T47D (cell line): ENCODE data around the gene ADA.
"Not testable (repeated sequence)": the region's sequence is repeated elsewhere in the genome, so short reads cannot be mapped to it uniquely, and the experiment has no call there.

ENCODE experiments used
- DNase-seq, 2 experiments: peaks; one replicate each; pipeline versions ENCODE4 v3.0.0 to v3.0.0-alpha.2; 2011 to 2012; ENCODE audit warnings: low read depth in 1 of 2, low spot score in 1 of 2
- JUND ChIP-seq: IDR thresholded peaks from 2 replicates; pipeline ENCODE4 v1.6.1; 2012; ENCODE audit warnings: low read depth
- in situ Hi-C: cut with HindIII; loops from 2 replicates; pipeline ENCODE4 v1.10.0; 2016; ENCODE audit warnings: low sequenced_read_pairs, low pct_unique_long_range_greater_than_20kb

The ADA gene

DNA sequence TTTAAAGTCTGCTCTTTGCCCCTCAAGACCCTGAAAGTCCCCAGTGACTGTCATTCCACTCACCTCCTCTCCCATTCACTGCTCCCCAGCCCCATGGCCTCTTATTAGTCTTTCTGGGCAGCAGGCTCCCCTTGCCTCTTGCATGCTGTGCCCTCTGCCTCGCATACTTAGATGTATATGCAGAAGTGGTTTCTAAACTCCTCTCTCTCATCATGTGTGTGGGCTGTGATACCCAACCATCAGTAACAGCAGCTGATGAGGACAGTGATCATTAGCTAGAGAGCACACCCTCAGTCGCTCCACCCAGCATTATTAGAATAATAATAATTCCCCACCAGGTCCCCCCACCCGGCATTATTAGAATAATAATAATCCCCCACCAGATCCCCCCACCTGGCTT, 54.6 kb downstream of the ADA start:
- in situ Hi-C loops = no loop called here
- no peak for DNase-seq
- TF ChIP-seq JUND = no peak

DNA sequence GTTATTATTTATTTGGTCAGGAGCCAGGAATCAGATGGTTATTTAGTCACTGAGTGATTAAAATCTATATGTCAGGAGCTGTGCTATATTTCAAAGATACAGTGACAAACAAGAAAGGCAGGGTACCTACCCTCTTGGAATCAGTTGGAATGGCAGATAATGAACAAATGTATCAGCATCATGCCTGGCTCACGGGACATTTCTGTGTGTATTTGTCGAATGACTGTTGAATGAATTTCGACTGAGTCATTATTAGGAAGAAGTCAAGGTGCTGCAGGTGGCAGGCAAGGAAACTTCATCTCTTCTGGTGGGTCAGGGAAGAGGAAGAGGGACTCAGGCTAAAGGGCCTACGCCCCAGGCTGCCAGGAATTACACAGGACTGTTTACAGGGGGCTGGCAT, 55.5 kb downstream of the ADA start:
- TF ChIP-seq JUND = no peak
- DNase-seq = no peak
- in situ Hi-C loops = no loop called here

DNA sequence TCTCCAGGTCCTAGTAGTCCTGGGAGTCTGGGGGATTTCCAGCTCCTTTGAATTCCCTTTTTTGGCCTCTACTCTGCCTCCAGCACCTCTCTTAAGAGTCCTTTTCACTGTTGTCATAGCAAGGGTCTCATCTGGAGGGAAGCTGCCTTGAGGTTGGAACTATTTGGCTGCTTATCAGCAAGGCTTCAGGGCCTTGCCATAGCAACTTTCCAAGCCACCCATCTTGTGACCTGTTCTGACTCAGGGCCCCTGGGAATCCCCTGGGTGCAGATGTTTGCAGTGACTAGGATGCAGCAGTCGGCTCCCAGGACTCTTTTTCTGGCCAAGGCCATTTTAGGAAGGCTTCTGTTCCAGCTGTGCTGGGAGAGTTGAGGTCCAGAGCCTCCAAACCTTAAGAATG, 56.8 kb downstream of the ADA start:
- no peak for TF ChIP-seq JUND
- in situ Hi-C loops = no loop called here
- DNase-seq = no peak

DNA sequence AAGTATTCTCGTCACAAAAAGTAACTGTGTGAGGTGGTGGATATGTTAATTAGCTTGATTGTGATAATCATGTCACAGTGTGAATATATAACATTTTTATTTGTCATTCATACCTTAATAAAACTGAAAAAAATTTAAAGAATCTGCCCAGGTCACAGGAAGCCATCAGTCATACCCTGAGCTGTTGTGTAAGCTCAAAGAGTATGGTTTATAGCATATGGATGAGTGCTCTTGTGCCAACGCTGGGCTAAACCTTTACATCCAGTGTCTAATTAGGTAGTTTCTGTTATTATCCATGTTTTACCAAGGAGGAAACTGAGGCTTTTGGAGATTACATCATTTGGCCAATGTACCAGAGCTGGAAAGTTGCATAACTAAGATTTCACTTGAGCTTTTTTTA, 57.7 kb downstream of the ADA start:
- DNase-seq = no peak
- in situ Hi-C loops = no loop called here
- no peak for TF ChIP-seq JUND

DNA sequence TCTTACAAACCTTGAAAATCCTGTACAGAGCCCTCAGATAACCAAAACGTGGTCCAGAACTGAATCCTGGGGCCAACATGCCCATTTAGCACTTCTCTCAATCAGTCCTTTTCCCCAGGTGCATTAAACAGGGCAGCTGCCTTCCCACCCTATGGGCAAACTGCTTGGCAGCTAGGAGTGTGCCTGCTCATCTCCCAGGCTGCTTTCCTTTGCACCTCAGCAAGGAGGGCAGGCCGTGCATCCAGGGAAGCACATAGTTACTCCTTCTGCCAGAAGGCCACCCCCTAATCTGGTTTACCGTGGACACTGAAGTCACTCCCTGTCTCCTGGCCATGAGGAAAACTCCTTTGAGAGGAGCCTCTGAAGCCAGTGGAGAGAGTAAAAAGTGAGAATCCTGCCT, 59.1 kb downstream of the ADA start:
- DNase-seq = no peak
- in situ Hi-C loops = no loop called here
- TF ChIP-seq JUND = no peak

DNA sequence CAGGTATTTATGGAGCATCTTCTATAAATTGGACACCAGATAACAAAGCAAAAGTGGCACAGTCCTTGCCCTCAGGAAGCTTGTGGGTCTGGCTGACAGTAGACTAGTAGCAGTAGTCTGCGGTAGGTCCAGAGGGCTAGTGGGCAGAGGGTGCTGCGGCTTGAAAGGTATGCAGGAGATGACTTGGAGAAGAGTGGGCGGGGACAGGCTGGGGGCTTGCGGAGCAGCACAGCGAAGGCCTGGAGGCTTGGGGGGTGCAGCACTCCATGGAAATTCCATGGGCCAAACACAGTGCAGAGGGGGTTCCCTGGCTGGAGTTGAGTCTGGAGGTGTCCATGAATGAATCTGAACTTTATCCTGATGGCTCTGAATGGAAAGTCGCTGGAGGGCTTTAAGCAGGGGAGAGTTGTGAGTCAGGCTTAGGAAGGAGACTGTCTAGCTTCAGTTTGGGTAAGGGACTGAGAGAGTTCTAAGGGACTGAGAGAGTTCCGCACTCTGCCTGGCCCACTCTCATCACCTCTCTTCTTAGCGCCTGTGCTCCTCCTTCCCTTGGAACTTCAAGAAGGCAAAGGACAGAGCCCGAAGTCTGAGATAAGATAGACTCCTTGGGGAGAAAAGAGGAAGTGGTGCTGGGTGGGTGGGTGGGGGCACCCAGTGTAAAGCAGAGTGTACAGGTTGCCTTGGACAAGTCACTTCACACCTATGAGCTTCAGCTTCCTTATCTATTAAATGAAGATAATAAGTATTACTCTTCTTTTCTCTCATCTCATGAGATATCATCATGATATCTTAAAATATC, 60.3 kb downstream of the ADA start:
- in situ Hi-C loops = no loop called here
- TF ChIP-seq JUND = no peak
- no peak for DNase-seq

DNA sequence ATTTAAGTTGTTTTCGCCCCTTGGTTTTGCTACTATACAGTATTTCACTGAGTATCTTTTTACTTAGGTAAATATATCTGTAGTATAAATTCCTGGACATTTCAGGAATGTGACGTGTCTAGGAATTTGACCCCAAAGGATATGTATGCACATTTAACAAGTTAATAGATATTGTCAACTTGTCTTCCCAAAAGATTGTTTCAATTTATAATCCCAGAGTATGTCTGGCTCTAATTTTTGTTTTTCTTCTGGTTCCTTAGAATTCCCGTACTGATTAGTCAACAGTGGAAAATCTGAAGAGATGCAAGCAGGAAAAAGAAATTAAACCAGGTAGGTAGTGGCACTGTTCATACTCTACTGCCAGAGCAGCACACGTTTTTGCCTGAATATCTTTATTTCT, 62.0 kb downstream of the ADA start:
- no peak for DNase-seq
- TF ChIP-seq JUND = no peak
- in situ Hi-C loops = no loop called here

DNA sequence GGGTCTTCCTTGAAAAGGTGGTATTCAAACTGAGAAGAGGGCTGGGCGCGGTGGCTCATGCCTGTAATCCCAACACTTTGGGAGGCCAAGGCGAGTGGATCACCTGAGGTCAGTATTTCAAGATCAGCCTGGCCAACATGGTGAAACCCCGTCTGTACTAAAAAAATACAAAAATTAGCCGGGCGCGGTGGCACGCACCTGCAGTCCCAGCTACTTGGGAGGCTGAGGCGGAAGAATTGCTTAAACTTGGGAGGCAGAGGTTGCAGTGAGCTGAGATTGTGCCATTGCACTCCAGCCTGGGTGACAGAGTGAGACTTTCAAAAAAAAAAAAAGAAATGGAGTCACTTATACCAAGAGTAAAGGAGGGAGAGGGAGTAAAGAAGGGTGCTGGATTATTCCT, 63.2 kb downstream of the ADA start:
- in situ Hi-C loops, DNase-seq: not testable (repeated sequence)

DNA sequence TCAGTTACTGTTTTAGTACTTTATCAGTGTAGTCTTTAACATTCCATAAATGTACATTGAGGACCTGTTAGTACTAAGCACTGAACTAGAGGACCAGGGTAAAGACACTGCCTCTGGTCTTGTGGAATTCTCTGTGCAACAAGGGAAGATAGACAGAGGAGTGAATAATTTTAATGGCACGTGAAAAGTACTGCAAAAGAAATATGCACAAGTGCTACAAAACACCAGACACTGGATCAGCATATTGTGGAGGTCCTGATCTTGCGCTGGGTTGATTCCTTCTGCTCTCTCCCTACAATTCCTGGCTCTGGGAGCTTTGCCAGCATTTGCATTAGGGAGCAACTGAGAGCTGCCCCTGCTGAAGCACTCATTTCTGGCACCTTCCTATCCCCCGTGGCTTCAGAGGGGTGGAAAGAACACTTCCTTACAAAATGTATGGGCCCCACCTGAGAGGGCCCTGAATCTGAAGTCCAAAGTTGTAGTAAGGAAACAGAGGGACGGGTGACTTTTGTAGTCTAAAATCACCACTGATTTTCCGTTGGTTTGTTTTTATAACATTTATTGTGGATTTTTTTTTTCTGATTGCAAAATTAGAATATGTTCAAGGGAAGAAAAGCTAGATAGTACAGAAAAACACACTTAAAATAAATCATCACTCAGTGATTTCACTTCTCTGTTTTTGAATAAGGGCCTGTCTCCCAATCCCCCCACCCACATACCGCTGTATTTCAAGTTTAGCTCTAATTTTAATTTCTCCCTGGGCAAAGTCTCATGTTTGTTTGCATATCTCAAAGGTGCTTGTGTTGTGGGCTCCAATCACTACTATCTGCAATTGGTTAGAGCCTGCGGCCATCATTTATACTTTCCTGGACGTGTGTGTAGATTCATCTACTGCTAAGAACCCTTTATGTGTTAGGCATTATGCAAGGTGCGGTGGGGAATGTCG, 64.2 kb downstream of the ADA start:
- TF ChIP-seq JUND = no peak
- DNase-seq = no peak
- in situ Hi-C loops = no loop called here

DNA sequence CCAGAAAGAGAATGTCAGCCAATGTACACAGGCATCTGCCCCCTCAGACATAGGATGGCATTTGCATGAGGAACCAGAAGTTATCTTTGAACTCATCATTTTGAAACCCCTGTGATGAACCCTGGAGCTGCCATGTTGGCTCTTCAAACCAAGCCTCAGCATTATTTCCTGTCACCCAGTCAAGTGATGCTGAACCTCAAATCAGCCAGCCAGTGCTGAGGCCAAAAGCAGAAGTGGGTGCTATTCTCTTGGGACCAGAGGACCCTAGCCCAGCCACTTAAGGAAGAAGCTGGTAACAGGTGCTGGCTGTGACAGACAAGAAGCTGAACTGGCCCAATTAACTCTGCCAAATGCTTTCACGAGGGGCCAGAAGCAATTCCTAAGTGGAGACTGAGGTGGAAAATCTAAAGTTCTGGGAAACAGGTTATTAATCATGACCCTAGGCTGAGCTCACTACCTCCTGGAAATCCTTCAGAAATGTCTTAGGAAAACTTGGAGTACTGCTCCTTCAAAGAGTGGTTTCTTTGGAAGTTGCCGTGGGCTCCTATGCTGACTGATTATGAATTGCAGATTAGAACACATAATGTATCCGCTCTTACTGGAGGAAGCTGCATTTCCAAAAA, 65.1 kb downstream of the ADA start:
- in situ Hi-C loops = no loop called here
- no peak for DNase-seq
- no peak for TF ChIP-seq JUND

DNA sequence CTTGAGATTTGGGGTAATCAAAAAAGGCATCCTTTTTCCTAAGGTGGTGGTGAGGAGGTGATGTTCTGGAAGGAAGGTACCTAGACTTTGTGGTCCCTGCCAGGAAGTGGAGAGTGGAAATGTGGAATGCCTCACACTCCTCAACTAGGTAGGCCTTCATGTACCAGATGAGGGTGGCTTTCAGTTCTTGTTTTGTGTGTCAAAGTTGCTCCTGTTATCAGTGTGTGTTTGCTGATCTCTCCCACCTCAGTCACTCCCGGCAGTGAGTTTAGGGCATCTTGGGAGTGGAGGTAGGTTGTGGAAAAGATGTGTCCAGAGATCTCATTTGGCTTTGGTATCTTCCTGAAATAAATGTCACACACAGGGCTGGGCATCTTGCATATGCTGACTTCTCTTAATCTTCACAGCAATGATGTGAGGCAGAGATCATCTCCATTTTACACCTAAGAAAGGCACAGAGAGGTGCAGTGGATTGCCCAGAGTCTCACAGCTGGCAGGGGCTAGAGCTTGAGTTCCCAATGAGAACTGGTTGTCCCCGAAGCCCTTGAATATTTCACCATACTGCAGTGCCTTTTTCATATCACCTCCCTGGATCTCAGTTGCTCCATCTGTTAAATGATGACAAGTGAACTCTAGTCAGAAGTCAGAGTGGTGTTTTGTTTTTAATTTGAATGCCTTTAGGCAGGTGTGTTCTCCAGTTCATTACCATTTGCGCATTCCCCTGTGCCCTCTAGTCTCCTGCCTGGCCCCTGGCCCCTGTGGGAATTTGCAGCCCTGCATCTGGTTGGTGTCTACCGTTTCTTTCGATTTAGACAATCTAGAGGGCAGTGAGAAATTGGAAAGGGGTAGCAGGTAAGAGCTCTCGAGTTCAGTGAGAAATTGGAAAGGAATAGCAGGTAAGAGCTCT, 66.2 kb downstream of the ADA start:
- in situ Hi-C loops = no loop called here
- DNase-seq = no peak
- TF ChIP-seq JUND = no peak

DNA sequence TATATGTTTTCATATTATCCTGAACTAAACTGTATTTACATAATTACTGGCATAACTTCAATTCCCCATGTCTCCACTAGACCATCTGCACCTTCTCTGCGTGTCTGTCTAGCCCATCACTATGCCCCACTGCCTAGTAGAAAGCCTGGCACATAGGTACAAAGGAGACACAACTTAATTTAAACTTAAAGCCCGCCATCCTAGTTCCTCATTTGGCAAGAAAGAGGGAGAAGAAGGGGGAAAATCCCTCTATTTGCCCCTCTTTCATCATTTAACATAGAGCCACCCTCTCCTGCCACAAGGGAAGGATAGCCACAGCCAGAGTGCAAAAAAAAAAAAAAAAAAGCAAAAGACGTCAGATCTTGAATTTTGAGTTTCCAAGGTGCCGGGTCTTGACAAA, 67.3 kb downstream of the ADA start:
- DNase-seq = no peak
- no peak for TF ChIP-seq JUND
- in situ Hi-C loops = no loop called here
